ENCODE results near the gene CDK8. TPM values are rescaled to one million over a fixed set of nuclear protein-coding genes. Genes with fewer than 3 reads are reported as not detected.

Gene CDK8
- total RNA-seq, result 13.0 to 18.2 TPM (median 15.8 TPM) in 3 replicates
- long read RNA-seq, transcript CDK8-201 (13 exons, 3,055 nt), result major isoform, 11 of 29 reads
- long read RNA-seq, partial matches to known transcripts, result 3 of 29 reads
- long read RNA-seq, other reads (novel, unspliced or antisense), result 15 of 29 reads

DNA sequence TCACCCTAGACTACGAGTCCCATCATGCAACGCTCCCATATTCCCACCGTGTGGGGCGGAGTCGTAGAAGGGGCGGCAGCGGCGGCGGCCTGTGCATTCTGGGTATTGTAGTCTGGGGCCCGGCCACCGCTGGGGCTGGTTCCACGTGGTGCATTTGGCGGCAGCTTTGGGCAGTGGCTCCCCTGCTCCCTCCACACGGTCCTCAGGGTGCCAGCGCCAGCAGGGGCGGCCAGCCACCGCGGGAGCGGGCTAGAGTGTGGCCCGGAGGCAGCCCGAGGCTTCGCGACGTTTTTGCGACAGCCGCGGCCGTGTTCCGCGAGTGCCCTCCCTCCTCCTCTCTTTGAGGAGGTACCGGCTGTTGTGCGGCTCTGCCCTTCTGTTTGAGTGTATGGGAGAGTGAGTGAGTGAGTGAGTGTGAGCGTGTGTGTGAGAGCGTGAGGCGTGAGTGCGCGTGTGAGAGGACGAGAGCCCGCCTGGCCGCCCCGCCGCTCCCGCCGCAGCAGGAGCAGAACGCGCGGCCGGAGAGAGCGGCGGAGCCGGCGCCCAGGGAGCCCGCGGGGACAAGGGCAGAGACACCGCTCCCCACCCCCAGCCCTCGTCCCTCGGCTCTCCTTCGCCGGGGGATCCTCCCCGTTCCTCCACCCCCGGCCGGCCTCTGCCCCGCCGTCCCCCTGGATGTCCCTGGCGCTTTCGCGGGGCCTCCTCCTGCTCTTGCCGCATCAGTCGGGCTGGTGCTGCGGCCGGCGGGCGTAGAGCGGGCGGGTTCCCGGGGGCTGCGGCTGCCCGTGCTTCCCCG is at the start of gene CDK8:
Gene CDK8 (plus strand): TSS at position 343 of the 796 bp plus-strand sequence. CDS start 513 bp downstream, outside the sequence.
- DNase-seq (ENCODE audit: low spot score), result peak; percentile 95
- Mint-ChIP-seq H3K27ac (ENCODE audit: unreplicated experiment) (peak within 1 kb of the TSS; percentile 92), H3K27me3 (ENCODE audit: low read depth) (no peaks in the 10 kb centered on the region), H3K9me3 (ENCODE audit: low read depth) (no peaks in the 10 kb centered on the region), H3K36me3 (ENCODE audit: low read depth) (no peaks in the 10 kb centered on the region), H3K4me3 (ENCODE audit: unreplicated experiment) (peak within 1 kb of the TSS; percentile 96), H3K4me1 (ENCODE audit: low read depth) (peaks cover 31% of the 10 kb centered on the region)
- TF ChIP-seq, protein P1, sequence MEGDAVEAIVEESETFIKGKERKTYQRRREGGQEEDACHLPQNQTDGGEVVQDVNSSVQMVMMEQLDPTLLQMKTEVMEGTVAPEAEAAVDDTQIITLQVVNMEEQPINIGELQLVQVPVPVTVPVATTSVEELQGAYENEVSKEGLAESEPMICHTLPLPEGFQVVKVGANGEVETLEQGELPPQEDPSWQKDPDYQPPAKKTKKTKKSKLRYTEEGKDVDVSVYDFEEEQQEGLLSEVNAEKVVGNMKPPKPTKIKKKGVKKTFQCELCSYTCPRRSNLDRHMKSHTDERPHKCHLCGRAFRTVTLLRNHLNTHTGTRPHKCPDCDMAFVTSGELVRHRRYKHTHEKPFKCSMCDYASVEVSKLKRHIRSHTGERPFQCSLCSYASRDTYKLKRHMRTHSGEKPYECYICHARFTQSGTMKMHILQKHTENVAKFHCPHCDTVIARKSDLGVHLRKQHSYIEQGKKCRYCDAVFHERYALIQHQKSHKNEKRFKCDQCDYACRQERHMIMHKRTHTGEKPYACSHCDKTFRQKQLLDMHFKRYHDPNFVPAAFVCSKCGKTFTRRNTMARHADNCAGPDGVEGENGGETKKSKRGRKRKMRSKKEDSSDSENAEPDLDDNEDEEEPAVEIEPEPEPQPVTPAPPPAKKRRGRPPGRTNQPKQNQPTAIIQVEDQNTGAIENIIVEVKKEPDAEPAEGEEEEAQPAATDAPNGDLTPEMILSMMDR (IDR thresholded peaks at IDR 0.05), result no peak

DNA sequence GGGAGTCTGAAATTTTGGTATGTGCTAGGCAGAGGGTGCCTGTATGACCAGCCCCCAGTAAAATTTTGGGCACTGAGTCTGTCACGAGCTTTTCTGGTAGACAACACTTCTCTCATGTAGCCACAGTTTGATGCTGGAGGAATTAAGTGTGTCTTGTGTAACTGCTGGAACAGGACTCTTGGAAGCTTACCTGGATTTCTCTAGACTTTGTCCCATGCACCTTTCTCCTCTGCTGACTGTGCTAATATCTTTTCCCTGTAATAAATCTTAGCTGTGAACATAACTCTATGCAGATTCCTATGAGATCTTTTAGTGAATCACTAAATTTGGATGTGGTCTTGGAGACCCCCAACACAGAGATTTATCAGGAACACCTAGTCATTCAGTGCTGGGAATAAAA is 45.6 kb upstream of the CDK8 start:
- Mint-ChIP-seq H3K27me3 (ENCODE audit: low read depth) (no peaks in the 10 kb centered on the region), H3K36me3 (ENCODE audit: low read depth) (peaks cover 19% of the 10 kb centered on the region), H3K9me3 (ENCODE audit: low read depth) (no peaks in the 10 kb centered on the region), H3K27ac (ENCODE audit: unreplicated experiment) (no peak overlapping the region), H3K4me3 (ENCODE audit: unreplicated experiment) (no peak overlapping the region), H3K4me1 (ENCODE audit: low read depth) (peaks cover under 1% of the 10 kb centered on the region)
- TF ChIP-seq, protein P1 (IDR thresholded peaks at IDR 0.05), result no peak
- no peak for DNase-seq (ENCODE audit: low spot score)

- H3K27me3 Mint-ChIP-seq (ENCODE audit: low read depth), result no peaks in the 10 kb centered on the region
- H3K27ac Mint-ChIP-seq (ENCODE audit: unreplicated experiment), result no peak overlapping the region
- H3K9me3 Mint-ChIP-seq (ENCODE audit: low read depth), result no peaks in the 10 kb centered on the region
- no peak overlapping the region for H3K4me3 Mint-ChIP-seq (ENCODE audit: unreplicated experiment)
- TF ChIP-seq, protein P1 (IDR thresholded peaks at IDR 0.05), result no peak
- H3K36me3 Mint-ChIP-seq (ENCODE audit: low read depth), result peaks cover 41% of the 10 kb centered on the region
- DNase-seq (ENCODE audit: low spot score), result no peak
- H3K4me1 Mint-ChIP-seq (ENCODE audit: low read depth), result no peaks in the 10 kb centered on the region
Observed at GRCh38 chr13:26213345-26213744, 40.6 kb upstream of the CDK8 start.

DNA sequence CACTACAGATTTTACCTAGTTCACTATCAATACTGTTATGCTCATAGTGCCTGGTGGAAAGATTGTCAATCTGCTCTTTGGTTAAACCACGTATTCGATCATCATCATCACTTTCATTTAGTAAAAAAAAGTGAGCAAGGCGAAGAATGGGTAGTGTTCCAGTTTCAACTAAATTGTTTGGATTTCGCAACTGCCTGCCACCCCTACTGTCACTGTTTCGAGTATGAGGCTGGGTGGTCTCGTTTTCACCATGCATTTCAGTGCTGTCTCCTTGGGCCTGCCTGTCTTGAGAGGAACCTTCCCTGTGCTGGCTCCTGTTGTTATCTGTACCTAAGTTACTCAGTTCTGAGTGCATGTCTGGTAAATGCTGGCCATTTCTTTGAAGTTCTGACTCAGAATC is 39.9 kb upstream of the CDK8 start:
- TF ChIP-seq, protein P1 (IDR thresholded peaks at IDR 0.05), result no peak
- Mint-ChIP-seq H3K27me3 (ENCODE audit: low read depth) (no peaks in the 10 kb centered on the region), H3K4me3 (ENCODE audit: unreplicated experiment) (no peak overlapping the region), H3K4me1 (ENCODE audit: low read depth) (no peaks in the 10 kb centered on the region), H3K36me3 (ENCODE audit: low read depth) (peaks cover 38% of the 10 kb centered on the region), H3K9me3 (ENCODE audit: low read depth) (no peaks in the 10 kb centered on the region), H3K27ac (ENCODE audit: unreplicated experiment) (no peak overlapping the region)
- DNase-seq (ENCODE audit: low spot score), result no peak

DNA sequence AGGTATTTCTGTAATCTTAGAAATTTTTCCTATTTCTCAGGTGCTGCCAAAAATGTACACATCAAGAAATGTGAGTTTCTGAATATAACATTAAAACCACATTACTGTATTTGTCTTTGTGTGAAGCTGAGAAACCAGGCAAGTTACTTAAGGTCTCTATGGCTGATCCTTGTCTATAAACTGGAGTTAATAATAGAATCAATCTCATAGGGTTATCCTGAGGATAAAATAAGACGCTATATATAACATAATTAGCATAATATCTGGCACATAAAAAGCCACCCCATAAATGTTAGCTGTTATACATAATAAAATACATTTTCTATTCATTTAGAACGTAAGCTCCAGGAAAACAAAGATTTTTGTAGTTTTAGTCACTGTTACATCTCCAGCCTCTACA is 37.9 kb upstream of the CDK8 start:
- H3K4me3 Mint-ChIP-seq (ENCODE audit: unreplicated experiment), result no peak overlapping the region
- TF ChIP-seq, protein P1 (IDR thresholded peaks at IDR 0.05), result no peak
- no peak for DNase-seq (ENCODE audit: low spot score)
- no peaks in the 10 kb centered on the region for H3K9me3 Mint-ChIP-seq (ENCODE audit: low read depth)
- H3K36me3 Mint-ChIP-seq (ENCODE audit: low read depth), result peaks cover 43% of the 10 kb centered on the region
- no peaks in the 10 kb centered on the region for H3K27me3 Mint-ChIP-seq (ENCODE audit: low read depth)
- H3K4me1 Mint-ChIP-seq (ENCODE audit: low read depth), result peaks cover 16% of the 10 kb centered on the region
- H3K27ac Mint-ChIP-seq (ENCODE audit: unreplicated experiment), result no peak overlapping the region
